Gastrocnemius medialis (tissue), 4 donors: Measurements from ENCODE around the gene SRF. TPM values are rescaled to one million over a fixed set of nuclear protein-coding genes. Genes with fewer than 3 reads are reported as not detected.

ENCODE experiments used
- ATAC-seq, 2 donors: fragments of 150-250 bp; one replicate each; pipeline ENCODE4 v1.9.1; 2016
- DNase-seq, 2 donors: peaks; one replicate each; pipeline ENCODE4 v3.0.0-alpha.2; 2019
- H3K27ac ChIP-seq, 4 donors: fragments of 200-600 bp; sonication (generic); 1 replicate in 1 of 4; 2 replicates in 3 of 4; pipeline ENCODE4 v1.5.1; 2016 to 2018; ENCODE audit warnings: mild to moderate bottlenecking in 2 of 4, moderate library complexity in 1 of 4
- H3K27me3 ChIP-seq, 3 donors: fragments of 200-600 bp; sonication (generic) in 2 of 3; 1 replicate in 1 of 3; 2 replicates in 2 of 3; pipeline versions ENCODE4 v1.5.1 to v1.6.0; 2016 to 2019; ENCODE audit warnings: mild to moderate bottlenecking in 1 of 3, moderate library complexity in 1 of 3
- H3K36me3 ChIP-seq, 2 donors: fragments of 200-600 bp; sonication (generic) in 1 of 2; one replicate each; pipeline ENCODE4 v1.5.1; 2017 to 2018
- H3K4me1 ChIP-seq, 2 donors: fragments of 200-600 bp; sonication (generic) in 1 of 2; one replicate each; pipeline ENCODE4 v1.5.1; 2016 to 2017; ENCODE audit warnings: mild to moderate bottlenecking in 2 of 2
- H3K4me3 ChIP-seq, 4 donors: fragments of 200-600 bp; sonication (generic) in 3 of 4; 1 replicate in 1 of 4; 2 replicates in 3 of 4; pipeline ENCODE4 v1.5.1; 2016 to 2019; ENCODE audit warnings: mild to moderate bottlenecking in 2 of 4
- H3K9me3 ChIP-seq, 3 donors: fragments of 200-600 bp; sonication (generic) in 2 of 3; 1 replicate in 1 of 3; 2 replicates in 2 of 3; pipeline ENCODE4 v1.5.1; 2016 to 2019
- POLR2A ChIP-seq, 2 donors: fragments of 450-650 bp; IDR thresholded peaks; one replicate each; pipeline ENCODE4 v1.6.1; 2017; ENCODE audit warnings: antibody characterized with exemption in 2 of 2, mild to moderate bottlenecking in 2 of 2, moderate library complexity in 2 of 2
- in situ Hi-C, 4 donors: fragments of 200-750 bp; cut with MboI; loops; one replicate each; pipeline versions ENCODE4 v1.15.0 to v1.8.0; 2017; ENCODE audit warnings: low sequenced_read_pairs in 4 of 4
- intact Hi-C: fragments of 100-400 bp; cut with DNase I; formaldehyde crosslinking; loops from one replicate; pipeline ENCODE4 v1.15.1; 2023; ENCODE audit warnings: low total_unique reads
- total RNA-seq, 4 donors: library from RNA; depleted of rRNA; stranded (reverse); fragments of >200 nt; gene quantifications; one replicate each; pipeline versions ENCODE4 v1.1.0 to v1.2.3, GENCODE V29; 2016
- TF ChIP-seq, protein P1 (sequence below), 5 experiments: fragments of 450-650 bp in 3 of 5; fragments of 200-600 bp in 2 of 5; sonication (generic) in 2 of 5; IDR thresholded peaks in 4 of 5; conservative IDR thresholded peaks in 1 of 5; 1 replicate in 4 of 5; 2 replicates in 1 of 5; pipeline ENCODE4 v1.5.1; 2016 to 2019; ENCODE audit warnings: antibody characterized with exemption in 5 of 5, mild to moderate bottlenecking in 3 of 5, moderate library complexity in 3 of 5

The SRF gene
- total RNA-seq, 4 donors from 2014 or later: 35.2 to 54.7 (median 44.9) TPM

- TF ChIP-seq, protein P1, sequence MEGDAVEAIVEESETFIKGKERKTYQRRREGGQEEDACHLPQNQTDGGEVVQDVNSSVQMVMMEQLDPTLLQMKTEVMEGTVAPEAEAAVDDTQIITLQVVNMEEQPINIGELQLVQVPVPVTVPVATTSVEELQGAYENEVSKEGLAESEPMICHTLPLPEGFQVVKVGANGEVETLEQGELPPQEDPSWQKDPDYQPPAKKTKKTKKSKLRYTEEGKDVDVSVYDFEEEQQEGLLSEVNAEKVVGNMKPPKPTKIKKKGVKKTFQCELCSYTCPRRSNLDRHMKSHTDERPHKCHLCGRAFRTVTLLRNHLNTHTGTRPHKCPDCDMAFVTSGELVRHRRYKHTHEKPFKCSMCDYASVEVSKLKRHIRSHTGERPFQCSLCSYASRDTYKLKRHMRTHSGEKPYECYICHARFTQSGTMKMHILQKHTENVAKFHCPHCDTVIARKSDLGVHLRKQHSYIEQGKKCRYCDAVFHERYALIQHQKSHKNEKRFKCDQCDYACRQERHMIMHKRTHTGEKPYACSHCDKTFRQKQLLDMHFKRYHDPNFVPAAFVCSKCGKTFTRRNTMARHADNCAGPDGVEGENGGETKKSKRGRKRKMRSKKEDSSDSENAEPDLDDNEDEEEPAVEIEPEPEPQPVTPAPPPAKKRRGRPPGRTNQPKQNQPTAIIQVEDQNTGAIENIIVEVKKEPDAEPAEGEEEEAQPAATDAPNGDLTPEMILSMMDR (IDR thresholded peaks at IDR 0.05 in 4 of 5, conservative IDR thresholded peaks at IDR 0.05 in 1 of 5): no peak
- TF ChIP-seq POLR2A (IDR thresholded peaks at IDR 0.05): no peak
- Histone ChIP-seq H3K36me3 (peaks cover 0 to 21% of the 10 kb centered on the region in 2 donors), H3K27ac (no peak overlapping the region), H3K4me1 (no peaks in the 10 kb centered on the region), H3K4me3 (no peak overlapping the region), H3K9me3 (no peaks in the 10 kb centered on the region), H3K27me3 (no peaks in the 10 kb centered on the region)
- DNase-seq (no peak), ATAC-seq (no peak)
- intact Hi-C loops: no loop called here
- in situ Hi-C loops: no loop called here
These were observed 36.2 kb downstream of the SRF start for GRCh38 chr6:43207286-43207685.

GRCh38 chr6:43211955-43212354 is 40.9 kb downstream of the SRF start:
- Histone ChIP-seq H3K36me3 (peaks cover 0 to 33% of the 10 kb centered on the region in 2 donors), H3K4me3 (no peak overlapping the region), H3K27ac (no peak overlapping the region), H3K27me3 (no peaks in the 10 kb centered on the region), H3K4me1 (no peaks in the 10 kb centered on the region), H3K9me3 (no peaks in the 10 kb centered on the region)
- in situ Hi-C loops (no loop called here), intact Hi-C loops (no loop called here)
- TF ChIP-seq POLR2A (IDR thresholded peaks at IDR 0.05): no peak
- TF ChIP-seq, protein P1 (IDR thresholded peaks at IDR 0.05 in 4 of 5, conservative IDR thresholded peaks at IDR 0.05 in 1 of 5): no peak
- ATAC-seq (no peak), DNase-seq (no peak)

GRCh38 chr6:43213431-43213830 is 42.4 kb downstream of the SRF start:
- Histone ChIP-seq H3K27me3 (no peaks in the 10 kb centered on the region), H3K27ac (no peak overlapping the region), H3K36me3 (peaks cover 0 to 43% of the 10 kb centered on the region in 2 donors), H3K9me3 (no peaks in the 10 kb centered on the region), H3K4me1 (no peaks in the 10 kb centered on the region), H3K4me3 (no peak overlapping the region)
- no peak for DNase-seq
- intact Hi-C loops: no loop called here
- no peak for TF ChIP-seq POLR2A (IDR thresholded peaks at IDR 0.05)
- TF ChIP-seq, protein P1 (IDR thresholded peaks at IDR 0.05 in 4 of 5, conservative IDR thresholded peaks at IDR 0.05 in 1 of 5): no peak
- in situ Hi-C loops: no loop called here
- ATAC-seq: no peak

DNA sequence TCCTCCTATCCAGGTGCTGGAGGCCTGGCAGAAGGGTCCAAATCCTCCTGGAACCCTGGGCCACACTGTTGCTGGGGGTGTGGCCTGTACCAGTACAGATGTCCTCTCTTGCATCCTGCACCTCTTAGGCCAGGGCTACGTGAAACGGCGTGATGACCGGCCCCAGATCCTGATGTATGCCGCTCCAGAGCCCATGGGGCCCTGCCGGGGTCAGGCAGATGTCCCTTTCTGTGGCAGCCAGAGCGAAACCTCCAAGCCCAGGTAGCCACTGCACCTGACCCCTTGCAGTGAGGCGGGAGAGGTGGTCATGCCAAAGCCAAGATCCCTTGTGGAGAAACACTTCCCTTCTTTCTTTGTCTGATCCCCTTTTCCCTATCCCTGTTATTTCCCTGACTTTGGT is 44.0 kb downstream of the SRF start:
- H3K27ac ChIP-seq: no peak overlapping the region
- H3K4me3 ChIP-seq: no peak overlapping the region
- H3K27me3 ChIP-seq: no peaks in the 10 kb centered on the region
- H3K4me1 ChIP-seq: no peaks in the 10 kb centered on the region
- H3K9me3 ChIP-seq: no peaks in the 10 kb centered on the region
- no peak for DNase-seq
- no peak for ATAC-seq
- in situ Hi-C loops (no loop called here), intact Hi-C loops (no loop called here)
- peaks cover 0 to 47% of the 10 kb centered on the region in 2 donors for H3K36me3 ChIP-seq
- TF ChIP-seq, protein P1 (IDR thresholded peaks at IDR 0.05 in 4 of 5, conservative IDR thresholded peaks at IDR 0.05 in 1 of 5): no peak
- no peak for TF ChIP-seq POLR2A (IDR thresholded peaks at IDR 0.05)

DNA sequence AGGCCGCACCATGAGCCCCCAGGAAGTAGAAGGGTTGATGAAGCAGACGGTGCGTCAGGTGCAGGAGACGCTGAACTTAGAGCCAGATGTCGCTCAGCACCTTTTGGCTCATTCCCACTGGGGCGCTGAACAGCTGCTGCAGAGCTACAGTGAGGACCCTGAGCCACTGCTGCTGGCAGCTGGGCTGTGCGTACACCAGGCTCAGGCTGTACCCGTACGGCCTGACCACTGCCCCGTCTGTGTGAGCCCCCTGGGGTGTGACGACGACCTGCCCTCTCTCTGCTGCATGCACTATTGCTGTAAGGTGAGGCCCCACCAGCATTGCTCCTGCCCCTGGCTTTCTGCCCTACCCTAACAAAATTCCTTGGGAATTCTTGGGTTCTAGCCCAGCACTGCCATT is 45.1 kb downstream of the SRF start:
- H3K9me3 ChIP-seq: no peaks in the 10 kb centered on the region
- TF ChIP-seq, protein P1 (IDR thresholded peaks at IDR 0.05 in 4 of 5, conservative IDR thresholded peaks at IDR 0.05 in 1 of 5): no peak
- TF ChIP-seq POLR2A (IDR thresholded peaks at IDR 0.05): no peak
- intact Hi-C loops: no loop called here
- no peaks in the 10 kb centered on the region for H3K27me3 ChIP-seq
- no peaks in the 10 kb centered on the region for H3K4me1 ChIP-seq
- H3K4me3 ChIP-seq: no peak overlapping the region
- in situ Hi-C loops: no loop called here
- no peak overlapping the region for H3K27ac ChIP-seq
- ATAC-seq (no peak), DNase-seq (no peak)
- peaks cover 0 to 57% of the 10 kb centered on the region in 2 donors for H3K36me3 ChIP-seq
